ENCODE data around the gene CNTROB. TPM values are rescaled to one million over a fixed set of nuclear protein-coding genes. Genes with fewer than 3 reads are reported as not detected.
A peak's percentile ranks its signal among the peaks of the same experiment; 100 is the strongest.

CNTROB gene
- total RNA-seq, 1 experiment from 2014 or later: 62.3 TPM

DNA sequence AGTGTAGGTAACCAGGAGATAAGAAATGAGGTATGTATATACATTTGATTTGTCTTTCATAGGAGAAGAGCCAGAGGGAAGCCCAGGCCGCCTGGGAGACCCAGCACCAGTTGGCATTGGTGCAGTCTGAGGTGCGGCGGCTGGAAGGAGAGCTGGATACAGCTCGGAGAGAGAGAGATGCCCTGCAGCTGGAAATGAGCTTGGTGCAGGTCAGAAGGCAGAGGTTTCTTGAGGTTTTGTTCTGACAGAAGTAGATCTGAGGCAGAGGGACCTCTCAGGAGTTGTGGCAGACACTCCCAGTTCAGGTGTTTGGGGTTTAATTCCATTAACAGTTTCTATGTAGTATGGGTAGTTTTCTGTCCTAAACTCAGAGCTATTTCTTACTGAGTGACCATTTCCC is 8.0 kb downstream of the CNTROB start:
- TF ChIP-seq, protein P1, sequence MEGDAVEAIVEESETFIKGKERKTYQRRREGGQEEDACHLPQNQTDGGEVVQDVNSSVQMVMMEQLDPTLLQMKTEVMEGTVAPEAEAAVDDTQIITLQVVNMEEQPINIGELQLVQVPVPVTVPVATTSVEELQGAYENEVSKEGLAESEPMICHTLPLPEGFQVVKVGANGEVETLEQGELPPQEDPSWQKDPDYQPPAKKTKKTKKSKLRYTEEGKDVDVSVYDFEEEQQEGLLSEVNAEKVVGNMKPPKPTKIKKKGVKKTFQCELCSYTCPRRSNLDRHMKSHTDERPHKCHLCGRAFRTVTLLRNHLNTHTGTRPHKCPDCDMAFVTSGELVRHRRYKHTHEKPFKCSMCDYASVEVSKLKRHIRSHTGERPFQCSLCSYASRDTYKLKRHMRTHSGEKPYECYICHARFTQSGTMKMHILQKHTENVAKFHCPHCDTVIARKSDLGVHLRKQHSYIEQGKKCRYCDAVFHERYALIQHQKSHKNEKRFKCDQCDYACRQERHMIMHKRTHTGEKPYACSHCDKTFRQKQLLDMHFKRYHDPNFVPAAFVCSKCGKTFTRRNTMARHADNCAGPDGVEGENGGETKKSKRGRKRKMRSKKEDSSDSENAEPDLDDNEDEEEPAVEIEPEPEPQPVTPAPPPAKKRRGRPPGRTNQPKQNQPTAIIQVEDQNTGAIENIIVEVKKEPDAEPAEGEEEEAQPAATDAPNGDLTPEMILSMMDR (conservative IDR thresholded peaks at IDR 0.05): no peak
- no peak for TF ChIP-seq EZH2 (IDR thresholded peaks at IDR 0.05; ENCODE audit: low read depth)
- CTCF ChIA-PET: interaction anchor here (0.5 kb wide), 2 partner anchors 50 to 104 kb away, joined by 3 read pairs; no protein-coding TSS in a partner anchor
- no peak overlapping the region for H2AFZ ChIP-seq
- no peaks in the 10 kb centered on the region for H3K27me3 ChIP-seq (ENCODE audit: insufficient read depth, low read depth)
- H3K9me3 ChIP-seq (ENCODE audit: insufficient read depth, low read depth): no peaks in the 10 kb centered on the region
- DNase-seq: no peak
- no peaks in the 10 kb centered on the region for H3F3A ChIP-seq (ENCODE audit: insufficient read depth, low read depth)
- no peaks in the 10 kb centered on the region for H3K79me2 ChIP-seq (ENCODE audit: low read depth)
- BruUV-seq (replicated peaks): no TSS peak
- H3K4me3 ChIP-seq: no peak overlapping the region
- H3K27ac ChIP-seq: no peak overlapping the region
- no peaks in the 10 kb centered on the region for H3K9me2 ChIP-seq (ENCODE audit: insufficient read depth)
- POLR2A ChIA-PET (ENCODE audit: unreplicated experiment): interaction anchor here (0.6 to 0.7 kb wide), 2 partner anchors 12 to 333 kb away, joined by 4 to 5 read pairs; no protein-coding TSS in a partner anchor
- no peaks in the 10 kb centered on the region for H3K36me3 ChIP-seq (ENCODE audit: low read depth)
- no peak overlapping the region for H3K4me2 ChIP-seq
- no peaks in the 10 kb centered on the region for H4K20me1 ChIP-seq (ENCODE audit: insufficient read depth)
- intact Hi-C loops (cut with micrococcal nuclease; ENCODE audit: unreplicated experiment): no loop called here
- H3K4me1 ChIP-seq (replicated peaks; ENCODE audit: insufficient read depth): no peaks in the 10 kb centered on the region

- Histone ChIP-seq H3K9me2 (ENCODE audit: insufficient read depth) (no peaks in the 10 kb centered on the region), H3K9me3 (ENCODE audit: insufficient read depth, low read depth) (no peaks in the 10 kb centered on the region), H3K4me2 (no peak overlapping the region), H3K4me1 (replicated peaks; ENCODE audit: insufficient read depth) (no peaks in the 10 kb centered on the region), H3K27ac (no peak overlapping the region), H3K4me3 (no peak overlapping the region), H3K79me2 (ENCODE audit: low read depth) (no peaks in the 10 kb centered on the region), H3K27me3 (ENCODE audit: insufficient read depth, low read depth) (no peaks in the 10 kb centered on the region), H2AFZ (no peak overlapping the region), H4K20me1 (ENCODE audit: insufficient read depth) (no peaks in the 10 kb centered on the region), H3K36me3 (ENCODE audit: low read depth) (no peaks in the 10 kb centered on the region), H3F3A (ENCODE audit: insufficient read depth, low read depth) (no peaks in the 10 kb centered on the region)
- no peak for DNase-seq
- intact Hi-C loops (cut with micrococcal nuclease; ENCODE audit: unreplicated experiment): no loop called here
- CTCF ChIA-PET: interaction anchor here (0.5 kb wide), 1 partner anchor 103 kb away, joined by 3 read pairs; no protein-coding TSS in a partner anchor
- POLR2A ChIA-PET (ENCODE audit: unreplicated experiment): no interaction called here
- no peak for TF ChIP-seq EZH2 (IDR thresholded peaks at IDR 0.05; ENCODE audit: low read depth)
- TF ChIP-seq, protein P1 (conservative IDR thresholded peaks at IDR 0.05): no peak
- TSS peak; percentile 1 for BruUV-seq (replicated peaks)
Measured at GRCh38 chr17:7940743-7941142, 8.7 kb downstream of the CNTROB start.

GRCh38 chr17:7943291-7943690 is 11.3 kb downstream of the CNTROB start:
- H3K4me1 ChIP-seq (replicated peaks; ENCODE audit: insufficient read depth): no peaks in the 10 kb centered on the region
- no peak overlapping the region for H2AFZ ChIP-seq
- no TSS peak for BruUV-seq (replicated peaks)
- H3K4me2 ChIP-seq: no peak overlapping the region
- ChIA-PET POLR2A (ENCODE audit: unreplicated experiment) (no interaction called here), CTCF (no interaction called here)
- no peak for DNase-seq
- no peaks in the 10 kb centered on the region for H3K36me3 ChIP-seq (ENCODE audit: low read depth)
- TF ChIP-seq EZH2 (IDR thresholded peaks at IDR 0.05; ENCODE audit: low read depth): no peak
- TF ChIP-seq, protein P1 (conservative IDR thresholded peaks at IDR 0.05): no peak
- H3K27ac ChIP-seq: no peak overlapping the region
- no peaks in the 10 kb centered on the region for H3K79me2 ChIP-seq (ENCODE audit: low read depth)
- H3K9me3 ChIP-seq (ENCODE audit: insufficient read depth, low read depth): no peaks in the 10 kb centered on the region
- intact Hi-C loops (cut with micrococcal nuclease; ENCODE audit: unreplicated experiment): no loop called here
- H3K4me3 ChIP-seq: no peak overlapping the region
- H3F3A ChIP-seq (ENCODE audit: insufficient read depth, low read depth): no peaks in the 10 kb centered on the region
- no peaks in the 10 kb centered on the region for H3K9me2 ChIP-seq (ENCODE audit: insufficient read depth)
- H3K27me3 ChIP-seq (ENCODE audit: insufficient read depth, low read depth): no peaks in the 10 kb centered on the region
- no peaks in the 10 kb centered on the region for H4K20me1 ChIP-seq (ENCODE audit: insufficient read depth)
